ENCODE results near the gene KIRREL1. TPM values are rescaled to one million over a fixed set of nuclear protein-coding genes. Genes with fewer than 3 reads are reported as not detected.

The KIRREL1 gene
- total RNA-seq, 2 experiments from 2014 or later = not detected

- H3K9me3 Mint-ChIP-seq = no peaks in the 10 kb centered on the region
- ATAC-seq (ENCODE audit: poor library complexity) (no peak), DNase-seq (no peak)
- no peak overlapping the region for H3K27ac Mint-ChIP-seq
- H3K4me3 Mint-ChIP-seq = no peak overlapping the region
- Histone ChIP-seq H3K27me3 (ENCODE audit: control insufficient read depth in 1 of 2, insufficient read depth in 2 of 2, low read length in 2 of 2) (no peaks in the 10 kb centered on the region), H3K4me3 (ENCODE audit: low read length) (no peak overlapping the region), H3K27ac (ENCODE audit: low read depth in 1 of 2, low read length in 2 of 2) (no peak overlapping the region), H3K4me1 (ENCODE audit: insufficient read depth, low read length) (no peaks in the 10 kb centered on the region), H3K9me3 (ENCODE audit: control insufficient read depth in 1 of 2, insufficient read depth in 1 of 2, low read length in 2 of 2) (no peaks in the 10 kb centered on the region), H3K36me3 (ENCODE audit: insufficient read depth, low read length) (no peaks in the 10 kb centered on the region)
- CTCF ChIA-PET = no interaction called here
- H3K36me3 Mint-ChIP-seq (ENCODE audit: low read depth) = no peaks in the 10 kb centered on the region
- H3K4me1 Mint-ChIP-seq (ENCODE audit: low read depth) = no peaks in the 10 kb centered on the region
- peaks cover 8% of the 10 kb centered on the region for H3K27me3 Mint-ChIP-seq
- POLR2A ChIA-PET = no interaction called here
- TF ChIP-seq, protein P1, sequence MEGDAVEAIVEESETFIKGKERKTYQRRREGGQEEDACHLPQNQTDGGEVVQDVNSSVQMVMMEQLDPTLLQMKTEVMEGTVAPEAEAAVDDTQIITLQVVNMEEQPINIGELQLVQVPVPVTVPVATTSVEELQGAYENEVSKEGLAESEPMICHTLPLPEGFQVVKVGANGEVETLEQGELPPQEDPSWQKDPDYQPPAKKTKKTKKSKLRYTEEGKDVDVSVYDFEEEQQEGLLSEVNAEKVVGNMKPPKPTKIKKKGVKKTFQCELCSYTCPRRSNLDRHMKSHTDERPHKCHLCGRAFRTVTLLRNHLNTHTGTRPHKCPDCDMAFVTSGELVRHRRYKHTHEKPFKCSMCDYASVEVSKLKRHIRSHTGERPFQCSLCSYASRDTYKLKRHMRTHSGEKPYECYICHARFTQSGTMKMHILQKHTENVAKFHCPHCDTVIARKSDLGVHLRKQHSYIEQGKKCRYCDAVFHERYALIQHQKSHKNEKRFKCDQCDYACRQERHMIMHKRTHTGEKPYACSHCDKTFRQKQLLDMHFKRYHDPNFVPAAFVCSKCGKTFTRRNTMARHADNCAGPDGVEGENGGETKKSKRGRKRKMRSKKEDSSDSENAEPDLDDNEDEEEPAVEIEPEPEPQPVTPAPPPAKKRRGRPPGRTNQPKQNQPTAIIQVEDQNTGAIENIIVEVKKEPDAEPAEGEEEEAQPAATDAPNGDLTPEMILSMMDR (IDR thresholded peaks at IDR 0.05) = no peak
- intact Hi-C loops (cut with DNase I, micrococcal nuclease) = no loop called here
These were observed 96.6 kb downstream of the KIRREL1 start for GRCh38 chr1:158089925-158090637.

- Histone ChIP-seq H3K9me3 (ENCODE audit: control insufficient read depth in 1 of 2, insufficient read depth in 1 of 2, low read length in 2 of 2) (no peaks in the 10 kb centered on the region), H3K4me1 (ENCODE audit: insufficient read depth, low read length) (no peaks in the 10 kb centered on the region), H3K27me3 (ENCODE audit: control insufficient read depth in 1 of 2, insufficient read depth in 2 of 2, low read length in 2 of 2) (no peaks in the 10 kb centered on the region), H3K27ac (ENCODE audit: low read depth in 1 of 2, low read length in 2 of 2) (no peak overlapping the region), H3K4me3 (ENCODE audit: low read length) (no peak overlapping the region), H3K36me3 (ENCODE audit: insufficient read depth, low read length) (no peaks in the 10 kb centered on the region)
- ATAC-seq (ENCODE audit: poor library complexity) (no peak), DNase-seq (no peak)
- intact Hi-C loops (cut with DNase I, micrococcal nuclease) = no loop called here
- no peaks in the 10 kb centered on the region for H3K9me3 Mint-ChIP-seq
- POLR2A ChIA-PET = no interaction called here
- TF ChIP-seq, protein P1 (IDR thresholded peaks at IDR 0.05) = no peak
- no peaks in the 10 kb centered on the region for H3K4me1 Mint-ChIP-seq (ENCODE audit: low read depth)
- CTCF ChIA-PET = no interaction called here
- H3K27me3 Mint-ChIP-seq = peaks cover 8% of the 10 kb centered on the region
- no peak overlapping the region for H3K27ac Mint-ChIP-seq
- no peak overlapping the region for H3K4me3 Mint-ChIP-seq
- H3K36me3 Mint-ChIP-seq (ENCODE audit: low read depth) = no peaks in the 10 kb centered on the region
These were observed 99.9 kb downstream of the KIRREL1 start for GRCh38 chr1:158093376-158093775.

DNA sequence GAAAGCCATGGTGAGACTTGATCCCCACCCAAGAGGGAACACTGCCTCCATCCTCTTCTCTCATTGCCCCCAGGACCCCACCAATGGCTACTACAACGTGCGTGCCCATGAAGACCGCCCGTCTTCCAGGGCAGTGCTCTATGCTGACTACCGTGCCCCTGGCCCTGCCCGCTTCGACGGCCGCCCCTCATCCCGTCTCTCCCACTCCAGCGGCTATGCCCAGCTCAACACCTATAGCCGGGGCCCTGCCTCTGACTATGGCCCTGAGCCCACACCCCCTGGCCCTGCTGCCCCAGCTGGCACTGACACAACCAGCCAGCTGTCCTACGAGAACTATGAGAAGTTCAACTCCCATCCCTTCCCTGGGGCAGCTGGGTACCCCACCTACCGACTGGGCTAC is 101.1 kb downstream of the KIRREL1 start:
- Mint-ChIP-seq H3K27ac (no peak overlapping the region), H3K36me3 (ENCODE audit: low read depth) (no peaks in the 10 kb centered on the region), H3K4me1 (ENCODE audit: low read depth) (no peaks in the 10 kb centered on the region), H3K4me3 (no peak overlapping the region), H3K27me3 (peaks cover 8% of the 10 kb centered on the region), H3K9me3 (no peaks in the 10 kb centered on the region)
- ChIA-PET POLR2A (no interaction called here), CTCF (no interaction called here)
- intact Hi-C loops (cut with DNase I, micrococcal nuclease) = no loop called here
- Histone ChIP-seq H3K9me3 (ENCODE audit: control insufficient read depth in 1 of 2, insufficient read depth in 1 of 2, low read length in 2 of 2) (no peaks in the 10 kb centered on the region), H3K27me3 (ENCODE audit: control insufficient read depth in 1 of 2, insufficient read depth in 2 of 2, low read length in 2 of 2) (no peaks in the 10 kb centered on the region), H3K4me1 (ENCODE audit: insufficient read depth, low read length) (no peaks in the 10 kb centered on the region), H3K27ac (ENCODE audit: low read depth in 1 of 2, low read length in 2 of 2) (no peak overlapping the region), H3K4me3 (ENCODE audit: low read length) (no peak overlapping the region), H3K36me3 (ENCODE audit: insufficient read depth, low read length) (no peaks in the 10 kb centered on the region)
- TF ChIP-seq, protein P1 (IDR thresholded peaks at IDR 0.05) = no peak
- DNase-seq (no peak), ATAC-seq (ENCODE audit: poor library complexity) (no peak)
